PC-3 (cell line): ENCODE results near the gene ELK4.

ENCODE experiments used
- CTCF ChIP-seq: fragments of 300-600 bp; sonication (generic); conservative IDR thresholded peaks from 2 replicates; pipeline ENCODE4 v1.5.1; 2017; ENCODE audit warnings: antibody characterized with exemption, low read depth, mild to moderate bottlenecking, low read length
- EZH2 ChIP-seq: fragments of 300-600 bp; sonication (generic); IDR thresholded peaks from one replicate; pipeline ENCODE4 v1.6.1; 2017; ENCODE audit warnings: antibody characterized with exemption, mild to moderate bottlenecking, low read length; ENCODE audit not compliant: unreplicated experiment

GRCh38 chr1:205565799-205566198 lies 66.0 kb downstream of the ELK4 start:
- TF ChIP-seq CTCF (no peak), EZH2 (no peak)
